OCI-M2 (cell line): Measurements from ENCODE around the gene ST8SIA5.
"Not testable (repeated sequence)": the region's sequence is repeated elsewhere in the genome, so short reads cannot be mapped to it uniquely, and the experiment has no call there.

Experiments
- DNase-seq: peaks from one replicate; lab custom pipeline; 2025; ENCODE audit not compliant: unreplicated experiment; lab: John Stamatoyannopoulos, UW

Gene ST8SIA5

GRCh38 chr18:46756559-46757201 lies at the start of gene ST8SIA5:
Gene ST8SIA5, minus strand, starts transcription at chr18:46757053. Its CDS starts 545 bp downstream, at chr18:46756508.
- DNase-seq: no peak

- not testable (repeated sequence) for DNase-seq
Measured at GRCh38 chr18:46795945-46796344, 39.1 kb upstream of the ST8SIA5 start.

- DNase-seq: no peak
Measured at GRCh38 chr18:46794607-46795006, 37.8 kb upstream of the ST8SIA5 start.

- no peak for DNase-seq
Measured at GRCh38 chr18:46793565-46793964, 36.7 kb upstream of the ST8SIA5 start.

GRCh38 chr18:46789088-46789487 lies 32.2 kb upstream of the ST8SIA5 start:
- DNase-seq: no peak

GRCh38 chr18:46787674-46788073 lies 30.8 kb upstream of the ST8SIA5 start:
- DNase-seq: no peak

- DNase-seq: no peak
Measured at GRCh38 chr18:46772357-46772756, 15.5 kb upstream of the ST8SIA5 start.

GRCh38 chr18:46771141-46771540 lies 14.3 kb upstream of the ST8SIA5 start:
- no peak for DNase-seq

- no peak for DNase-seq
Measured at GRCh38 chr18:46770708-46771107, 13.9 kb upstream of the ST8SIA5 start.

GRCh38 chr18:46768166-46768921 lies 11.5 kb upstream of the ST8SIA5 start:
- no peak for DNase-seq

GRCh38 chr18:46767217-46767616 lies 10.4 kb upstream of the ST8SIA5 start:
- no peak for DNase-seq

- DNase-seq: no peak
Measured at GRCh38 chr18:46764586-46764985, 7.7 kb upstream of the ST8SIA5 start.

GRCh38 chr18:46761059-46761769 lies 4.4 kb upstream of the ST8SIA5 start:
- DNase-seq: no peak

- no peak for DNase-seq
Measured at GRCh38 chr18:46759890-46760289, 3.0 kb upstream of the ST8SIA5 start.

GRCh38 chr18:46756025-46756558 lies 761 bp downstream of the ST8SIA5 start:
- no peak for DNase-seq

- DNase-seq: no peak
Measured at GRCh38 chr18:46755315-46756024, 1.4 kb downstream of the ST8SIA5 start.

GRCh38 chr18:46754661-46755292 lies 2.1 kb downstream of the ST8SIA5 start:
- no peak for DNase-seq

GRCh38 chr18:46754188-46754587 lies 2.7 kb downstream of the ST8SIA5 start:
- no peak for DNase-seq

GRCh38 chr18:46751882-46752281 lies 5.0 kb downstream of the ST8SIA5 start:
- no peak for DNase-seq

GRCh38 chr18:46750626-46751025 lies 6.2 kb downstream of the ST8SIA5 start:
- no peak for DNase-seq

- DNase-seq: no peak
Measured at GRCh38 chr18:46748466-46748865, 8.4 kb downstream of the ST8SIA5 start.
